Subcutaneous adipose tissue (tissue), 4 donors: Measurements from ENCODE around the gene LLGL1. TPM values are rescaled to one million over a fixed set of nuclear protein-coding genes. Genes with fewer than 3 reads are reported as not detected.

Experiments used
- total RNA-seq, 4 donors: library from RNA; depleted of rRNA; stranded (reverse); fragments of >200 nt; gene quantifications; one replicate each; pipeline ENCODE4 v1.1.0, GENCODE V29; 2016
- TF ChIP-seq, protein P1 (sequence below): fragments of 450-650 bp; IDR thresholded peaks from one replicate; pipeline ENCODE4 v1.5.1; 2016; ENCODE audit warnings: low read depth, mild to moderate bottlenecking, control low read depth, antibody characterized with exemption, moderate library complexity

LLGL1 gene
- total RNA-seq, 4 donors from 2014 or later: 4.2 to 17.7 (median 13.6) TPM

DNA sequence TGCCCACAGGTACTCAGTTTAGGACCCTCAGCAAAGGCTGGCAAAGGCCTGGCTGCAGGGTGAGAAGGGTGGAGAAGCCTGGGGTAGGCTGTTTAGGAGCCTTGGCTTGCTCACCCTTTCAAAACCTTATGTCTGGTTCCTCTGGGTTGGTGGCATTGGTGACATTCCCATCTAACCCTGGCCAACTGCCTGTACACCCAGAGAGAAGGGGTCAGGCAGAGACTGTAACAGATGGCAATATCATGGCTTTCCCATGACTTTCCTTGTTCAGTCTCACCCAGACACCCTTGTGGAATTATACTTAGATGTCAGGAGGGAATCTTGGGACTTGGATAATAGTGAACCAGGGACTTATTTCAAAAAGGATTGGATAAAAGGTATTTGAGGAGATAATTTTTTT is 18.5 kb upstream of the LLGL1 start:
- TF ChIP-seq, protein P1, sequence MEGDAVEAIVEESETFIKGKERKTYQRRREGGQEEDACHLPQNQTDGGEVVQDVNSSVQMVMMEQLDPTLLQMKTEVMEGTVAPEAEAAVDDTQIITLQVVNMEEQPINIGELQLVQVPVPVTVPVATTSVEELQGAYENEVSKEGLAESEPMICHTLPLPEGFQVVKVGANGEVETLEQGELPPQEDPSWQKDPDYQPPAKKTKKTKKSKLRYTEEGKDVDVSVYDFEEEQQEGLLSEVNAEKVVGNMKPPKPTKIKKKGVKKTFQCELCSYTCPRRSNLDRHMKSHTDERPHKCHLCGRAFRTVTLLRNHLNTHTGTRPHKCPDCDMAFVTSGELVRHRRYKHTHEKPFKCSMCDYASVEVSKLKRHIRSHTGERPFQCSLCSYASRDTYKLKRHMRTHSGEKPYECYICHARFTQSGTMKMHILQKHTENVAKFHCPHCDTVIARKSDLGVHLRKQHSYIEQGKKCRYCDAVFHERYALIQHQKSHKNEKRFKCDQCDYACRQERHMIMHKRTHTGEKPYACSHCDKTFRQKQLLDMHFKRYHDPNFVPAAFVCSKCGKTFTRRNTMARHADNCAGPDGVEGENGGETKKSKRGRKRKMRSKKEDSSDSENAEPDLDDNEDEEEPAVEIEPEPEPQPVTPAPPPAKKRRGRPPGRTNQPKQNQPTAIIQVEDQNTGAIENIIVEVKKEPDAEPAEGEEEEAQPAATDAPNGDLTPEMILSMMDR: no peak

DNA sequence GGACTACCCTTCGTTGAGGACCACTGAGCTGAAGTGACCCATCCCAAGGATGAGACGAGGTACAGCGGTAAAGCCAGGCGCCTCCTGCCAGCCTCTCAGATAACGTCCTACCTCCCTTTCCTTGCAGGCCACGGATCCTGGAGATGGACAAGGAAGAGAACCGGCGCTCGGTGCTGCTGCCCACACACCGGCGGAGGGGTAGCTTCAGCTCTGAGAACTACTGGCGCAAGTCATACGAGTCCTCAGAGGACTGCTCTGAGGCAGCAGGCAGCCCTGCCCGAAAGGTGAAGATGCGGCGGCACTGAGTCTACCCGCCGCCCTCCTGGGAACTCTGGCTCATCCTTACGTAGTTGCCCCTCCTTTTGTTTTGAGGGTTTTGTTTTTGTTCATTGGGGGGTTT is 17.3 kb upstream of the LLGL1 start:
- TF ChIP-seq, protein P1: no peak

DNA sequence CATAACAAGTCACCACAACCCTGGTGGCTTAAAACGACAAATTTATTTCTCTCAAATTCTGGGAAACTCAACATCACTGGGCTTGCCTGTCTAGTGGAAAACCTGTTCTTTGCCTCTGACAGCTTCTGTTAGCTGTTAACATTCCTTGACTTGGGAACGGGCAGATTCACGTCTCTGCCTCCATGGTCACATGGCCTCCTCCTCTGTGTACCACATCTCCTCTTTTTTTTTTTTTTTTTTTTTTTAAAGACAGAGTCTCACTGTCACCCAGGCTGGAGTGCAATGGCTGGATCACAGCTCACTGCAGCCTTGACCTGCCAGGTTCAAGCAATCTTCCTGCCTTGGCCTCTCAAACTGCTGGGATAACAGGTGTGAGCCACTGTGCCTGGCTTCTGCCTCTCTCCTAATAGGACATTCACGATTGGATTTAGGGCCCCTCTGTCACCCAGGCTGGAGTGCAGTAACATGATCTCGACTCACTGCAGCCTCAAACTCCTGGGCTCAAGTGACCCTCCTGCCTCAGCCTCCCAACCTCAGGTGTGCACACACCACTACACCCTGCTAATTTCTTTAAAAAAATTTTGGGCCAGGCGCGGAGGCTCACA is 11.7 kb upstream of the LLGL1 start:
- TF ChIP-seq, protein P1: no peak

DNA sequence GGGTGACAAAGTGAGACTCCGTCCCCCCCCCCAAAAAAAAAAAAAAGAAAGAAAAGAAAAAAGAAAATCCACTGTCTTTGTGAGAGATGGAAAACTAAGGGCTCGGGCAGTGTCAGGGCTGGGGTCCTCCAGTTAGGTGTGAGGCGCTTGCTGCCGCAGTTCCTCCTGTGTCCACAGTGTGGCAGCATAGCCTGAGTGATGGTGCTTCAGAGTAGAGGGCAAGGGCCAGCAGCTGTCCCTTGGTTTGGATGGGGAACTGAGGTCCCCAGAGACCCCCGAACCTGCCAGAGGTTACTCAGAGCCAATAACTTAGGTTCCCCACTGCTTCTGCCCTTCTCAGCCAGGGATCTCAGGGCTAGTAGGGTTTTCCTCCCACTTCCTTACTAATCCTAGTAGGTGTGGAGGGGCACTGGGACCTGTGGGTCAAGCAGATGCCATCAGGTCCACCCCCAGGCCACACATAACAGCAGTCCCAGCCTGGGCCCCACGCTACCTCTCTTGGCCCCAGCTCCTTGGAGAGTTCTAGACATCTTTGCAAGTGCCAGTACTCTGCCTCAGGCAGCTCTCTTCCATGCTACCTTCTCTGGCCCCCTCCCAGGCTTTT is 7.9 kb upstream of the LLGL1 start:
- TF ChIP-seq, protein P1: no peak

DNA sequence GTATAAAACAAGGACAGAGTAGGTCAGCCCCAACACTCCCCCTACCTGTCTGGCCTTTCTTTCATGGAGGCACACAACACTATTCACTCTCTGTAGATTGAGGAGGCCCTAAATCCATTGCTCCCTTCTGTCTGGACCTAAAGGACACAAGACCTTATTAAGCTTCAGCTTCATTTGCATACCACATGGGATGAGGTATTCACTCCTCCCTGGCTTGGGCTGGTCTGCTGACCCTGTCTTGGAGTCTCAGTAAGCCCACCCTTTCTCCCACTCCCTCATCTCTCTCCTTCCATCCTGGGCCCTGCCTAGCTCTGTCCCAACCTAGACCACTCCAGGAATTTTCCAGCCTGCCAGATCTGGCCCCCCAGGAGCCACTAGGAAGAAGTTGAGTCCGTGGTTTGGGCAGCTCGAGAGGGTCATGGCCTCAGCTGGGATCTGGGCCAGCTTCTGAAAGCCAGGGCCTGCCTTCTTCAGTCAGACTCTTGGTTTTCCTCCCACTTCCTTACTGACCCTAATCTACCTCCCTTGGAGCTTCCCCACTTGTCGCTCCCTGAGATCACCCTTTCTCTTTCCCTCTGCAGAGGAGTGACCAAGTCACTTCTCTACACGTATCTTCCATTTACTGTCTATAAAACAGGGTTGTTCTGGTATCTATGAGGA is 6.5 kb upstream of the LLGL1 start:
- TF ChIP-seq, protein P1: no peak

DNA sequence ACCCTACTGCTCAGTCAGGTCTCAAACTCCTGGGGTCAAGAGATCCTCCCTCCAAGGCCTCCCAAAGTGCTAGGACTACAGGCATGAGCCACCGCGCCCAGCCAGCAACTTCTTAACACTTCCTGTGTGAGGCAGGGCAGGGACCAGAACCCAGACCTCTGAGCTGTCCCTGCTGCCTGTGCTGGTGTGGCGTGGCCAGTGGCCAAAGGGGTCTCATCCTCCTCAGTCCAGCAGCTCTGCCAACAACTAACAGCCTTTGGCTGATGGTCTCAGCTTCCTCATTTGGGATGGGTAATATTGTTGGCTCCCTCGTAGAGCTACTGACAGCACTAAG is 1.4 kb upstream of the LLGL1 start:
- TF ChIP-seq, protein P1: no peak

DNA sequence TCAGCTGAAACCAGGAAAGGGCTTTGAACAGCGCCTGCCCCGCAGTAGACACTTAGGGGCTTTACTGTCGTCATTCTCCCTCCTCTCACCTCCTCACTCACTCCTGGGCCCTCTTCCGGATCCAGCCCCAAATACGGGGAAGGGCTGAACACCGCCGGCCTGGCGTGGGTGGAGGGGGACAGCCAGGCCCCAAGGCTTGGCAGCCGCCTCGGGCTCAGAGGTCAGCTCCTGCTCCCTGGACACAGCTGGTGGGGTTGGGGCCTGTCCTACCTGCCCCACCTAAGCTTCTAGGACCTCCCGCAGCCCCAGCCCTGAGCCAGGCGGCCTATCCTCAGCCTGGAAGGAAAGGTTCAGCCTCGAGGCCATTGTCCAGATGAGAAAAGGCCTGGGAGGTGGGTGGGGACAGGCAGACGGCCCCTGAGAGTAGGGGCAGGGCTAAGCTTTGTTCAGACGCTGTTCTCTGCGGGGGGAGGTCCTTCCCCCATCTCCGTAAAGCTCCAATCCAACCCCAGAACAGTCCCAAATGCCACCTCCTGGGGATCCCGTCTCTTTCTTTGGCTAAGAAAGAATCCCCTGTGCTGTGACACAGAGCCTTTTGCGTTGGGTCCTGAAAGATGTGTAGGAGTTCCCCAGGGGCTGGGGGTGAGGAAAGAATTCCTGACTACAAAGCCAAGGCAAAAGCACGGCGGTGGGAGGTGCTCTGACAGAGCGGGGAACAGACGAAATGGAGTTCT is 881 bp upstream of the LLGL1 start:
- TF ChIP-seq, protein P1: no peak
